Muscle of arm (tissue), 12 donors: ENCODE data around the gene CLMP. TPM values are rescaled to one million over a fixed set of nuclear protein-coding genes. Genes with fewer than 3 reads are reported as not detected.

ENCODE experiments used
- DNase-seq: peaks from one replicate; pipeline ENCODE4 v3.0.0-alpha.2; 2013
- polyA plus RNA-seq, 12 donors: library from polyadenylated mRNA; unstranded; fragments of 120-200 nt; gene quantifications; one replicate each; pipeline ENCODE4 v1.2.1, GENCODE V29; 2013; ENCODE audit not compliant: insufficient read length in 12 of 12

The CLMP gene
- polyA plus RNA-seq, 12 donors: 12.3 to 53.7 (median 18.8) TPM; not detected in 1

- no peak for DNase-seq
These were observed 164.5 kb downstream of the CLMP start for GRCh38 chr11:123030517-123030916.

DNA sequence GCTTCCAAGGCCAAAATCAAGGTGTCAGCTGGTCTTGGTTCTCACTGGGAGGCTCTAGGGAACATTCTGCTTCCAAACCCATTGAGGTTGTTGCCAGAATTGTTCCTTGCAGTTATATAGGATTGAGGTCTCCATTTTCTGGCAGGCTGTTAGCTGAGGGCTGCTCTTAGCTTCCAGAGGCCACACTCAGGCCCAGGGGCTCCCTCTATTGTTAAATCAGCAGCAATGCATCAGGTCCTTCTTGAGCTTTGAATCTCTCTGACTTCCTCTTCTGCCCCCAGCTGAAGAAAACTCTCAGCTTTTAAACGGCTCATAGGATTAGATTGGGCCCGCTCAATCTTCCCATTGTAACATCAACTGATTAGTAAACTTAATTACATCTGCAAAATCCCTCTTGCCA, 174.1 kb downstream of the CLMP start:
- DNase-seq: peak; percentile 13

Other genes with a start within 250 kb of the CLMP start
- gene BSX, start 213.4 kb downstream of the CLMP start, polyA plus RNA-seq: not detected
- 1,000 to 10,000 TPM in 11 of 12 donors, 100 to 1,000 TPM in 1; 575 to 1,961 (median 1,737) TPM for gene HSPA8, start 133.1 kb downstream of the CLMP start, polyA plus RNA-seq
- gene GRAMD1B, start 235.0 kb upstream of the CLMP start, polyA plus RNA-seq: 10 to 100 TPM in 5 of 12 donors, 1 to 10 TPM in 6, not detected in 1; 5.4 to 19.4 (median 9.0) TPM